AG04450 (cell line): ENCODE results near the gene CCDC50. TPM values are rescaled to one million over a fixed set of nuclear protein-coding genes. Genes with fewer than 3 reads are reported as not detected.

Source experiments
- CTCF ChIA-PET: fragments of 300-600, 350-600 bp; formaldehyde crosslinking; extraction: SDS; loops from one replicate; lab custom pipeline; 2022; ENCODE audit warnings: antibody characterized with exemption, inconsistent platforms; lab: Charles Lee
- POLR2A ChIA-PET: fragments of 350-600 bp; formaldehyde crosslinking; extraction: SDS; loops from one replicate; lab custom pipeline; 2021; ENCODE audit warnings: antibody characterized with exemption, inconsistent platforms; lab: Yijun Ruan, JAX
- DNase-seq: peaks from one replicate; pipeline ENCODE4 v3.0.0-alpha.2; 2011; ENCODE audit warnings: low read depth, low spot score
- H3K27ac ChIP-seq: one replicate; pipeline ENCODE4 v1.5.1; 2012; ENCODE audit warnings: low read depth, low read length, control low read depth
- H3K27me3 ChIP-seq: one replicate; pipeline ENCODE4 v1.6.0; 2012; ENCODE audit warnings: low read length; ENCODE audit not compliant: control insufficient read depth, insufficient read depth
- H3K4me3 ChIP-seq: 2 replicates; pipeline ENCODE4 v1.5.1; 2011; ENCODE audit warnings: mild to moderate bottlenecking, low read depth, low read length, control low read depth
- H3K9me3 ChIP-seq: 2 replicates; pipeline ENCODE4 v1.5.1; 2012; ENCODE audit warnings: low read length; ENCODE audit not compliant: control insufficient read depth, insufficient read depth
- CTCF ChIP-seq: IDR thresholded peaks from 2 replicates; pipeline ENCODE4 v1.5.1; 2011; ENCODE audit warnings: low read depth, low read length, control low read depth, inconsistent platforms
- polyA plus RNA-seq: library from polyadenylated mRNA; depleted of rRNA; stranded (reverse); fragments of >200 nt; gene quantifications from 2 replicates; pipeline ENCODE4 v1.2.3, GENCODE V29; 2011

The CCDC50 gene
- polyA plus RNA-seq, 1 experiment, result 75.6 TPM

DNA sequence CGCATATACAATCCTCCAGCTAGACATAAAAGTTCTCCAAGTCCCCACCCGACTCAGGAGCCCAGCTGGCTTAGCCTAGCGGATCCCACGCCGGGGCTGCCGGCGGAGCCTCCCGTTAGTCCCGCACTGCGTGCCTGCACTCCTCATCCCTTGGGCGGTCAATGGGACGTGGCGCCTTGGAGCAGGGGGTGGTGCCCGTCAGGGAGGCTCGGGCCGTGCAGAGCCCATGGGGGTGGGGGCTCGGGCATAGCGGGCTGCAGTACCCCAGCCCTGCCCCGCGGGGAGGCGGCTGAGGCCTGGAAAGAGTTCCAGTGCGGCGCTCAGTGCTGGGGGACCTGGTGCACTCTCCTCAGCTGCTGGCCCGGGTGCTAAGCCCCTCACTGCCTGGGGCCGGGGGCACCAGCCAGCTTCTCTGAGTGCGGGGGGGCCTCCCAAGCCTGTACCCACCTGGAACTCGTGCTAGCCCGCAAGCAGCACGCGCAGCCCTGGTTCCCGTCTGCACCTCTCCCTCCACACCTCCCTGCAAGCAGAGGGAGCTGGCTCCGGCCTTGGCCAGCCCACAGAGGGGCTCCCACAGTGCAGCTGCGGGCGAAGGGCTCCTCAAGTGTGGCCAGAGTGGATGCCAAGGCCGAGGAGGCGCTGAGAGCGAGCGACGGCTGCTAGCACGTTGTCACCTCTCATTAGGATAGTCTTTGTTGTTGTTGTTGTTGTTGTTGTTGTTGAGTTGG is 12.2 kb upstream of the CCDC50 start:
- Histone ChIP-seq H3K9me3 (peaks cover 7% of the 10 kb centered on the region; the same call in 1 of the 2 replicates), H3K27ac (no peak overlapping the region), H3K4me3 (no peak overlapping the region), H3K27me3 (no peaks in the 10 kb centered on the region)
- CTCF ChIA-PET, result no interaction called here
- no peak for DNase-seq
- no peak for TF ChIP-seq CTCF
- POLR2A ChIA-PET, result no interaction called here

- ChIA-PET POLR2A (no interaction called here), CTCF (no interaction called here)
- no peak for DNase-seq
- no peak for TF ChIP-seq CTCF
- peaks cover 7% of the 10 kb centered on the region; the same call in 1 of the 2 replicates for H3K9me3 ChIP-seq
- no peaks in the 10 kb centered on the region for H3K27me3 ChIP-seq
- H3K4me3 ChIP-seq, result no peak overlapping the region
- no peak overlapping the region for H3K27ac ChIP-seq
Observed at GRCh38 chr3:191320316-191320715, 8.9 kb upstream of the CCDC50 start.

DNA sequence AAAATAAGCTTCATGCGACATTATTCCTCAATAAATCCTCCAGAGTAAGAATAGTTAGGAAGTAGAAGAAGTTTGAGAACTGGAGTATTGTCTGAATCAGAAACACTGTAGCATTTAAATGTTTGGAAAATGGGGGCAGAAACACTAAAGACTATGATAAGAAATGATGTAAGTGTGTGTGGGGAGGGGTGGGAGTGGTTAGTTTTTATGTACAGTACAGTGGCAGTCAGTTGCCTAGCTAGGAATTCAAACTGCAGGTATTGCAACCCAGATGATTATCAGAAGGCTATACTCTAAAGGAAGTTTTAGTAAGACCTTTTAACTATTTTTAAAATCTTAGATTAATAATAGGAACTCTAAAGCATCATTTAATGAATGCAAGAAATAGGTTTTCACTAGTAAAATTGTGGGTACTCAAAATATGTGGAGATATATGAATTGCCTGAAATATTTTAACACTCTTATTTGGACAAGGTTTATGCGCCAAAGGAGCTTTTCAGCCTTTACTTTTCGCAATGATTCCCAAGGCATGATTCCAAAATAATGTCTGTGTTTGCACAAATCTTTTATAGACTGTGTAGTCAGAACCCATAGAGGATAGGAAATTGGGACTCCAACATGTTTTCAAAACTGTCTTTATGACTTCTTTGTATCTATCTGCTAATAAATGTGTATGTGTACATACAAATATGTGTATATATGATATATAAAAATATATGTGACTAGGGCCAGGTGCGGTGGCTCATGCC is 8.0 kb upstream of the CCDC50 start:
- no peak overlapping the region for H3K27ac ChIP-seq
- no peak for TF ChIP-seq CTCF
- DNase-seq, result no peak
- no peak overlapping the region for H3K4me3 ChIP-seq
- ChIA-PET CTCF (no interaction called here), POLR2A (no interaction called here)
- peaks cover 7% of the 10 kb centered on the region; the same call in 1 of the 2 replicates for H3K9me3 ChIP-seq
- H3K27me3 ChIP-seq, result no peaks in the 10 kb centered on the region

GRCh38 chr3:191324936-191325335 is 4.3 kb upstream of the CCDC50 start:
- CTCF ChIA-PET, result no interaction called here
- Histone ChIP-seq H3K9me3 (no peaks in the 10 kb centered on the region), H3K27me3 (no peaks in the 10 kb centered on the region), H3K27ac (no peak overlapping the region), H3K4me3 (no peak overlapping the region)
- no peak for TF ChIP-seq CTCF
- POLR2A ChIA-PET, result no interaction called here
- no peak for DNase-seq

GRCh38 chr3:191327526-191327925 is 1.7 kb upstream of the CCDC50 start:
- TF ChIP-seq CTCF, result no peak
- Histone ChIP-seq H3K27ac (no peak overlapping the region), H3K9me3 (no peaks in the 10 kb centered on the region), H3K4me3 (no peak overlapping the region), H3K27me3 (no peaks in the 10 kb centered on the region)
- DNase-seq, result no peak
- ChIA-PET POLR2A (no interaction called here), CTCF (no interaction called here)
